C4-2B (cell line): Measurements from ENCODE around the gene SLC33A1.

Source experiments
- ZFX ChIP-seq: fragments of 450-650 bp; IDR thresholded peaks from 2 replicates; pipeline ENCODE4 v1.6.1; 2017
- TF ChIP-seq, protein P1 (sequence below): fragments of 450-650 bp; conservative IDR thresholded peaks from 2 replicates; pipeline ENCODE4 v1.5.1; 2017; ENCODE audit warnings: mild to moderate bottlenecking

DNA sequence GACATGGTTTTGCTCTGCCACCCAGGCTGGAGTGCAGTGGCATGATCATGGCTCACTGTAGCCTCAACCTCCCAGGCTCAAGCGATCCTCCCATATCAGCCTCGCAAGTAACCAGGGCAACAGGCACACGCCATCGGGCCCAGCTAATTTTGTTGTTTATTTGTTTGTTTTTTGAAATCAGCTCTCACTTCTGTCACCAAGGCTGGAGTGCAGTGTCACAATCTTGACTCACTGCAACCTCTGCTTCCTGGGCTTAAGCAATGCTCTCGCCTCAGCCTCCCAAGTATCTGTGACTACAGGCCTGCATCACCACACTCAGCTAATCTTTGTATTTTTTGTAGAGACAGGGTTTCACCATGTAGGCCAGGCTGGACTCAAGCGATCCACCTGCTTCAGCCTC, 83.1 kb downstream of the SLC33A1 start:
- TF ChIP-seq, protein P1, sequence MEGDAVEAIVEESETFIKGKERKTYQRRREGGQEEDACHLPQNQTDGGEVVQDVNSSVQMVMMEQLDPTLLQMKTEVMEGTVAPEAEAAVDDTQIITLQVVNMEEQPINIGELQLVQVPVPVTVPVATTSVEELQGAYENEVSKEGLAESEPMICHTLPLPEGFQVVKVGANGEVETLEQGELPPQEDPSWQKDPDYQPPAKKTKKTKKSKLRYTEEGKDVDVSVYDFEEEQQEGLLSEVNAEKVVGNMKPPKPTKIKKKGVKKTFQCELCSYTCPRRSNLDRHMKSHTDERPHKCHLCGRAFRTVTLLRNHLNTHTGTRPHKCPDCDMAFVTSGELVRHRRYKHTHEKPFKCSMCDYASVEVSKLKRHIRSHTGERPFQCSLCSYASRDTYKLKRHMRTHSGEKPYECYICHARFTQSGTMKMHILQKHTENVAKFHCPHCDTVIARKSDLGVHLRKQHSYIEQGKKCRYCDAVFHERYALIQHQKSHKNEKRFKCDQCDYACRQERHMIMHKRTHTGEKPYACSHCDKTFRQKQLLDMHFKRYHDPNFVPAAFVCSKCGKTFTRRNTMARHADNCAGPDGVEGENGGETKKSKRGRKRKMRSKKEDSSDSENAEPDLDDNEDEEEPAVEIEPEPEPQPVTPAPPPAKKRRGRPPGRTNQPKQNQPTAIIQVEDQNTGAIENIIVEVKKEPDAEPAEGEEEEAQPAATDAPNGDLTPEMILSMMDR: no peak
- TF ChIP-seq ZFX: no peak
